HG03108 (cell line): ENCODE results near the gene TSPAN4.

Experiments
- ATAC-seq: cut with Tn5 transposase; IDR thresholded peaks from one replicate; pipeline ENCODE4 v1.9.1; 2021; ENCODE audit warnings: moderate library complexity; ENCODE audit not compliant: unreplicated experiment

TSPAN4 gene

DNA sequence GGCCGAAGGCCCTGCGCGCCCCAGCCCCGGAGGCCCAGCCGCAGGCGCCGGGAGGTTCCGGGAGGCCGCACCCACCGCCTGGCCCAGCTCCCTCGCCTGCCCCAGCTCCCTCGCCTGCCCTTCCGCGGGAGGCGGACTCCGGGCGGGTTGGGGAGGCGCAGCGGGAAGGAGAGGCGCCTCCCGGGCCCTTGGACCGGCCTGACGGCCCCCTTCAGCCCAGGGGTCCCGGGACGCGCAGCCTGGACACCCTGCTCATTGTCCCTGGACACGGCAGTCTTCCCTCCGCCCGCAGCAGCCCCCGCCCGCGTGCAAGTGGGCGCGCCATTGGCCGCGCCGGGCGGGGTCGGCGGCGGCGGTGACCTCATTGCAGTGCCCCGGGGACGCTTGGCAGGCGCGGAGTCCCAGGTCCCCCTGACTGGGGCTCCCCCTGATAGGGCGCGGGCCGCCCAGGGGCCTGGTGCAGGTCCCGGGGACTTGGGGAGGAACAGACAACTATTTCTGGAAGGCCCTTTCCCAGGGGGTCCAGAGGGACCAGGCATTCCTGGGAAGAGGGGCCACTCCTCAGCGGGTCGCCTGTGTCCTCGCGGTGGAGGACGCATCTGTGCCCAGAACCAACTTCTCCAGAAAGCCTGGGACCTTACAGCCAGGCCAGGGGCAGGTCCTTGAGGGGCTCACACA, 9.4 kb upstream of the TSPAN4 start:
- no peak for ATAC-seq

DNA sequence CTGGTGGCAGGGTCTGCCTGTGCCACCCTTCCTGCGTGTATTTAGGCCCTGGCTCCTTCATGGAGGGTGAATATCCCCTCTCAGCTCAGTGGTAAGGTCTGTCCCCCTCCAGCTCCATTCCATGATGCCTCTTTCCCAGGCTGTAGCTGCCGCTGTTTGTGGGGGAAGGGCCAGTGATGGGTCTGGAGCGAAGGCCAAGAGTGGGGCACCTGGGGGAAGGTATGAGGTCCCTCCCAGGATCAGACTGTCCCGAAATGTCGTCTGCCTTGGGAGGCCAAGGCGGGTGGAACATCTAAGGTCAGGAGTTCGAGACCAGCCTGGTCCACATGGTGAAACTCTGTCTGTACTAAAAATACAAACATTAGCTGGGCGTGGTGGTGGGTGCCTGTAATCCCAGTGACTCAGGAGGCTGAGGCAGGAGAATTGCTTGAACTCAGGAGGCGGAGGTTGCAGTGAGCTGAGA, 8.8 kb upstream of the TSPAN4 start:
- ATAC-seq, result no peak

DNA sequence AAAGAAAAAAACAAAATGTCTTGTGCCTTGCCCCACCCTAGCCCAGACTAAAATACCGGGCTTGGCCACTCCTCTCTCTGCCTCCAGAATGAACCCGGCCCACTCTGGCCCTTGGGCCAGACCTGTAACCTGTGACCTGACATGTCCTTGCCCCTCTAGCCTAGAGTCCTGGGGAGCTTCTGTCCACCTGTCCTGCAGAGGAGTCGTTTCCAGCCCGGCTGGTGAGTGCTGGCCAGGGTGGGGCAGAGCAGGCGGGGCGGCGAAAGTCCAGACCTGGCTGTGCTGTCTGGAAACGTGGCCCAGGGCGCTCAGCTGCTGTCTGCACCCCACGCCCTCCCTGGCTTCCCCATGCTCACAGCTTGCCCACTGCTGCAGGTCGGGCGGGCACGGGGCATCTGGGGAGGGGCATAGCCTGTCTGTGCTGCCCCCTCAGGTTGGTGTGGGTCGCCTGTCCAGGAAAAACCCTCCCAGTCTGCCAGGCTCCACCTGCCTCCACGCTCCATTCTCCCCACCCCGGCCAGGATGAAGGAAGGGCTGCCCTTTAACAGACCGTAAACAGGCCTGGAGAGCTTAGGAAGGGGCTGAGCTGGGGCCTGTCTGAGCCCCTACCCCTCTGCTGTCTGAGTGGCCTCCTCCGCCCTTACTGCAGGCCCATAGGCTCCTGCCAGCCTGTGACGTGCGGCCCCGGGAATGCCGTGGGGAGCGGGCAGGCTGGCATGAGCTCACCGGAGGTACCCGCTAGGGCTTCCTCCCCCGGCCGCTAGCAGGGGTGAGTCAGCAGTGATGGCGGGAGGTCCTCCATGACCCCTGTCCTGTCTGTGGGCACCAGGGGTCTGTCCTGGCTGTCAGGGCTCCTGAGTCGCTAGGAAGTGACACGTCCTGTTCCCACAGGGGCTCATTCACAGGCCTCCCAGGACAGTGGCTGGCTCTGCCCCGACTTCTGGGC, 8.0 kb upstream of the TSPAN4 start:
- no peak for ATAC-seq

DNA sequence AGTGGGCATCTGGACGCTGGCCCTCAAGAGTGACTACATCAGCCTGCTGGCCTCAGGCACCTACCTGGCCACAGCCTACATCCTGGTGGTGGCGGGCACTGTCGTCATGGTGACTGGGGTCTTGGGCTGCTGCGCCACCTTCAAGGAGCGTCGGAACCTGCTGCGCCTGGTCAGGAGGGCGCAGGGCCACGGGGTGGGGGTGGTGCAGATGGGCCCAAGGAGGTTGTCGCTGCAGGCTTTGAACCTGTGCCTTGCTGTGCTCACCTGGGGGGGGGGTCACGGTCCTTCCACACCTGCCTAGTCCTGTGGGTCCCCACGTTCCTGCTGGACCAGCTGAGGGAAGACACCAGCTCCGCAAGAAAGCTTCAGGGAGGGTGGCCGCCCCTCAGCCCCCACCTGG, 6.4 kb upstream of the TSPAN4 start:
- no peak for ATAC-seq

DNA sequence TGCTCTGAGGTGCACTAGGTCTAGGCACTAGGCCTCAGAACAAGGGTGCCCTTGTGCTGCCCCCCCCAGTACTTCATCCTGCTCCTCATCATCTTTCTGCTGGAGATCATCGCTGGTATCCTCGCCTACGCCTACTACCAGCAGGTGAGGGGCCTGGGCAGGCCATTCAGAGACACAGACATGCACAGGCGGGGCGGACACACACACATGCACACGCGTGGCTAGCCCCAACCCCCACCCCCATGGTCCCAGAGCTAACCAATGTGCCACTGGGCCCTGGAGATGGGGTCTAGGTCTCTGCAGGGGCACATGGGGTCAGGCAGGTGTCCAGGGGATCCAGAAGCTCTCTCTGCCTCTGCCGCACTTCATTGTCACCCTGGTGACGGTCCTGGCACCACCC, 6.0 kb upstream of the TSPAN4 start:
- ATAC-seq, result no peak

DNA sequence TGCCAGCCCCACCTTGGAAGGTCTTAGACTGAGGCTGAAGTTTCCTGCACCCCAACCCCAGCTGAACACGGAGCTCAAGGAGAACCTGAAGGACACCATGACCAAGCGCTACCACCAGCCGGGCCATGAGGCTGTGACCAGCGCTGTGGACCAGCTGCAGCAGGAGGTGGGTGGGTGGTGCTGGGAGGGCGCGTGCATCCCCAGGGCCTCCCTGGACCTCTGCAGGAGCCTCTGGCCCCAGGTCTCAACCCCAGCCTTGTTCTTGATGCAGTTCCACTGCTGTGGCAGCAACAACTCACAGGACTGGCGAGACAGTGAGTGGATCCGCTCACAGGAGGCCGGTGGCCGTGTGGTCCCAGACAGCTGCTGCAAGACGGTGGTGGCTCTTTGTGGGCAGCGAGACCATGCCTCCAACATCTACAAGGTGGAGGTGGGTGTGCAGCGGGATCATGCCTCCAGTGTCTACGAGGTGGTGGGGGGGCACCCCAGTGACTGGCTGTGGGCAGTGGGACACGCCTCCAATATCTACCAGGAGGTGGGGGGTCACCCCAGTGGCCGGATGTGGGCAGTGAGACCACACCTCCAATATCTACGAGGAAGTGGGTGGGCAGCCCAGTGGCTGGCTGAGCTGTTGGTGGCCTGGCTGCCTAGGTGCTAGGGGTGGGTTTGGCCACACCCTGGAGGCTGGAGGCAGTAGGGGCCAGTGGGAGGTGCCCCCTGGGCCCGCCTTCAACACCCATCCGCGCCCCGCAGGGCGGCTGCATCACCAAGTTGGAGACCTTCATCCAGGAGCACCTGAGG, 5.3 kb upstream of the TSPAN4 start:
- ATAC-seq, result no peak

DNA sequence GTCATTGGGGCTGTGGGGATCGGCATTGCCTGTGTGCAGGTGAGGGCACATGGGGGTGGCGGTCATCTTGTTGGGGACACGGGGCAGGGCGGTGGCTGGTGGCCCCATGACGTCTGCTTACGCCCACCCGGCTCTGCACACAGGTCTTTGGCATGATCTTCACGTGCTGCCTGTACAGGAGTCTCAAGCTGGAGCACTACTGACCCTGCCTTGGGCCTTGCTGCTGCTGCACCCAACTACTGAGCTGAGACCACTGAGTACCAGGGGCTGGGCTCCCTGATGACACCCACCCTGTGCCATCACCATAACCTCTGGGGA, 4.7 kb upstream of the TSPAN4 start:
- no peak for ATAC-seq

DNA sequence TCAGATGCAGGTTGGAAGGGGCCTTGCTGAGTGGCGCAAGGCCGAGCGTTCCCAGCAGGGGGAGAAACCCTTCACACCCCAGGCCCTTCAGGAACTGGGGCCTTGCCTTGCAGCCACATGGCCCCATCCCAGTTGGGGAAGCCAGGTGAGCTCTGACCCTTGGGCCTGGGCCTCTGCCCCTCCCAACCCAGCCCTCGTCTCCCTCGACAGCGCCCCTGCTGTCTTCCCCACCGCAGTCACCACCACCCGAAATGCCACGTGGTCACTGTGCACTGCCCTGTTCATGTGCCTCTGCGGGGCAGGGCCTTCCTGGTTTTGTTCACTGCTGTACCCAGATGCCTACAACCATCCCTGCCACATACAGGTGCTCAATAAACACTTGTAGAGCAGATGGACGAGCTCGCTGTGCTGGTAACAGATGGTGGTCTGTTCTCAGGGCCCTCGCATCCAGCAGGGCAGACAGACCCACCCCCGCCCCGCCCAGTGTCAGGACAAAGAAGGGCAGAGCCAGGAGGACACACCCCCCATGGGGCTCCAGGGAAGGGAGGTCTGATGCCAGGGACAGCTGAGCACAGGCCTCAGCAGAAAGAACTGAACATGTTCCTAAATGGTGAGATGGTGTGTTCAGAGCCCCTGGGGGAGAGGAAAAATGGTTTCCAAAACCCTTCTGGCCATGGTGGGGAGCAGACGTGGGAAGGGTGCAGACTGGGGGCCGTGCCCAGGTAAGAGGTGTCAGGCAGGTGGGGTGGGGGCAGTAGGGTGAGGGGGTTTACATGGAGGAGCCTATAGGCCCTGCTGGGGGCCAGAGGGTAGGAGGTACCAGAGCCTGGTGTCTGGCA, 4.0 kb upstream of the TSPAN4 start:
- no peak for ATAC-seq

DNA sequence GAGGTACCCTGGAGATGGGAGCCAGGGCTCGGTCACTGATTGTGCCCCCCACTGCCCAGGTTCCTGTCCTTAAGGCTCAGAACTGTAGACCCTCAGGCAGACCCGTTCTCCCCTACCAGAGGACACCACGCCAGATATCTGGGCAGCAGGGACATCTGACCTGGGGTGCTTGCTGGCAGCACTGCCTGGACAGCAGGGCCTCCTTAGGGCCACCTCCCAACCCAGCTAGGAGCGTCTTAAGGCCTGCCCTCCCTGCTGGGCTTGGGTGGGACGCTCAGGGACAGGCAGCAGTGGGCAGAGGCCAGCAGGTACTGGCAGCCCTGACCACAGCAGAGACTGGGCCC, 3.4 kb upstream of the TSPAN4 start:
- no peak for ATAC-seq

DNA sequence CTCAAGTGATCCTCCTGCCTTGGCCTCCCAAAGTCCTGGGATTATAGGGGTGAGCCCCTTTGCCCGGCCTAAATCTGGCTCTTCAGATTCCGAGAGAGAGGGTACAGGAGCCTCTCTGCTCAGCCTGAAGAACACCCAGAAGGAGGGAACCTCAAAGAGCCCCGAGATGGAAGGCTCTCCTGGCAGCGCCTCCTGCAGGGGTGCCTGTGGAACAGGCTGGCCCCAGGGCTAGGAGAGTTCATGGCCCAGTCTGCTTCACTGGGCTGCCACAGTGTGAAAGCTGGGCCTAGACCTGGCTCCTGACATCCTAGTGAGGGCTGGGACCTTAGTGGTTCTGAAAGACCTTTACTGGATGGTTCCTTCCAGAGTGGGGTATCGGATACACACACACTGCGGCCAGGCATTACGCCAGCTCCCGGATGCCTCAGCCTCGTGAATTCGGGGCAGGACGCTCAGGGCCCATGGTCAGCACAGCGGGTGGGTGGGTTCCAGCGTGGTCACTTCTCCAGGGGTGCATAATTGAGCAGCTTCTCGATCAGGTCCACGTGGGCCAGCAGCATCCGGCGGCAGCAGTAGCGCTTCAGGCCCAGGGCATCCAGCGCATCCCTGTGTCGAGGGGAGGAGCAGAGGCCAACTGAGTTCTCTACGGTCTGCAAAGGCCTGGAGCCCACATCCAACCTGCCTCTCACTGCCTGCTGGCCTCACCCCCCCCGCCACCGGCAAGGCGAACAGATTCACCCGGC, 2.6 kb upstream of the TSPAN4 start:
- ATAC-seq, result no peak

DNA sequence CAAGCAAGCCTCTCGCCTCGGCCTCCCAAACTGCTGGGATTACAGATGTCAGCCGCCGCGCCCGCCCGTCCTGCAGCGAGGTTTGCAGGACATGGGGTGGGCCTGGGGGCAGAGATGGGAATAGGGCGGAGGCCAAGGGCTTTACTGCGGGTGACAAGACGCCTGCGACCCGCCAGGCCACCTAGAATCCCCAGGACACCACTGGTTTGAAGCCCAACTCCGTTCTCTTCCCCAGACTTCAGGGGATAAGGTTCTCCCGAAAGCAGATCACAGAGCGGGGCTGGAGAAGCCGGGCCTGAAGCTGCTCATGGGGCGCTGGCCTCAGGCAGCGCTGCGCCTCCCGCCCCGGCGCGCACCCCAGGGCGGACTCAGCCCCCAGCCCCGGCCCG, 677 bp upstream of the TSPAN4 start:
- peak; percentile 18 for ATAC-seq

DNA sequence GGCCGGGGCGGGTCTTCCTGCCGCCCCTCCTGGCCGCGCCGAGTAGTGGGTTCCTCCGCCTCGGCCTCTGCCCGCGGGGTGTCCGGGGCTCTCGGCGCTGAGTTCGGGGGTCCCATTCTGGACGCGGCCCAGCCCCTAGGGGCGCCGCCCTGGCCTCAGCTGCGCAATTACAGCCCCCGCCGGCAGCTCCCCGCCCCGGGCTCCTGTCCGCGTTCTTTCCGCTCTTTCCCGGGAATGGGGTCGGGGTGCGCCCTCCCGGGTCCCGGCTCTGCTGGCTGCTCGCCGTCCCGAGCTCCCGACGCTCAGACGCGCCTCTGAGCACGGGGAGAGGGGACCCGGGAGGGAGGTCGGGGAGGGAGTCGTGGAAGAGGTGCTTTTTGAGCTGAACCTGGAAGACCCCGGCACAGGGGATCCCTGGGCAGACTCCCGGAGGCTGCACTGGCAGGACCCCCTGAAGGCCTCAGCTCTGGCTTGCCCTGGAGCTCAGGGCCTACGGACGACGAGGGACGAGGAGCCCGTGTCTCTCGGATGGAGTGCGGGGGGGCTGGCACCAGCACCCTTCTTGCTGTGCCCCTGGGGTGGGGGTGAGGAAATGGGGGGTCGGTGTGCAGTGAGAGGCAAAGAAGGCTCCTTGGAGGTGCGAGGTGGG, 558 bp downstream of the TSPAN4 start:
- ATAC-seq, result no peak

DNA sequence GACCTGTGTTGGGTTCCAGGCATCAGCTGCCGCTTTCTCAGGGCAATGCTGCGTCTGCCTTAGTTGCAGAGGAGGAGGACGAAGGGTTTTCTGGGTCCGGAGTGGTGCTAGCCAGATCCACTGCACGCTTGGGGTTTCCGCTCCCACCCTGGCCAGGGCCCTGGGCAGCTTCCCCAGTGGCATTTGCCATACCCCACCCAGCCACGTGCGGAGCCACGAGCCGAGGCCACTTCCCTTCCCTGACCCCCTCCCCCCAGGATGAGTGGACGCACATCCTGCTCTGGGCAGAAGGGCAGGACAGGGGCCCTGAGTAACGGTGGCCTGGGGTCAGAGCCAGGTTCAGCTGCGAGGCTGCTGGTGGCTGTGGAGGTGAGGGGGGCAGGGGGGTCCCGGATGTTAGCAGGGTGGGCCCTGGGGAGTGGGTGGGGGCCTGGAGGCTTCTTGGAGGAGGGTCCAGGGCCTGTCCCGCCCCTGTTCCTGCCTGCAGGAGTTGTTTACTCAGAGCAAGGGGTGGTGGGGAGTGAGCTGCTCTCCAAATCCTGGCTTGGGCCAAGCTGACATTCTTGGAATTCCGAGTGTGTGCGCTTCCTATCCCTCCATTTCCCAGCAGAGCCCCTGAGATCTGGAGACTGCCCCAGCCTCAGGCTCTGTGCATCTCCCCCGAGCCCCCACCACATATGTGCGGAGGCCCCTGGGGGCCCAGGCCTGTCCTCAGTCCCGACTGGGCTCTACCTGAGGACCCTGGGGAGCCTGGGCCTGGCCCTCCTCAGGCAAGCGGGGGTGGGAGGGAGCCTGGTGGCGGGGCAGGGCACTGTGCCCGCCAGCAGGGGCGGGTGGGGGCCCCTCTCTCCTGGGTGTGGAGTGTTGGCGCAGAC, 1.4 kb downstream of the TSPAN4 start:
- no peak for ATAC-seq

DNA sequence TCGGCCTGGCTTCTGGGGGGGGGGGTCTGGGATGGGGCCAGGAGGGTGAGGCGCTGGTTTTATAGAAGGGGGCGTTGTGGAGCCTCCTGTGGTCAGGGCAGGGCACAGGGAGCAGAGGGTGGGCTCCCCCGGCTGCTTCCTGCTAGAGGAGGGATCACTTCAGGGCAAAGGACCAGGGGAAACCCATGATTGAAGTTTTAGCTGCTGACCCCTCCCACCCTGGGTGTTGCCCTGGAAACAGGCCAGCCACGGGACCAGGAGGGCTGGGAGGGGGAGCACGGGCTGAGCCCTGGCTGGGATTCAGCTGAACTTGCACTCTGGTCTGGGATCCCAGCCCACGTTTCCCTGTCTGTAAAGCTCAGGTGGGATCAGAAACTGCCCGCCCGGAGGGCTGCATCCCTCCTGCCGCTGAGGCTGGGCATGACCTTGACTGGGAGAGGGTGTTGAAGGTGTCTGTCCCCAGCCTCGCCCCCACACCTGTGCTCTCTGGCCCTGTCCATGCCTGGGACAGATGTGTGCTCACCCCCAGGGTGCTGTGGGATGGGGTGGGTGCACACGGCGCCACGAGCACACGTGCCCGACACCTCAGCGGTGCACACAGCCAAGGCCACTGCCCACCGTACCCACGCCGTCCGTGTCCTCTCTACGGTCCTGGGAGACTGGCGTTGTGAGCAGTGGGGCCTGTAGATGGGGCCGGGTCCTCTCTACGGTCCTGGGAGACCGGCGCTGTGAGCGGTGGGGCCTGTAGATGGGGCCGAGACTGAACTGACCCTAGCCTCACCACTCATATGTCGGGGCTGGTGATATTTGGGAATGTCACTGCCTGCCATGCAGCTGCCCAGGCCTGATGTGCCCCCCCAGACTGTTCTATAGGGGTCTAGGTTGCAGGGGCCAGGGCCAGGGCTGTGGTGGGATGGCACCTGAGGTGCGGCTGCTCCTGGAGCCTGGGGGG, 2.3 kb downstream of the TSPAN4 start:
- ATAC-seq, result no peak

DNA sequence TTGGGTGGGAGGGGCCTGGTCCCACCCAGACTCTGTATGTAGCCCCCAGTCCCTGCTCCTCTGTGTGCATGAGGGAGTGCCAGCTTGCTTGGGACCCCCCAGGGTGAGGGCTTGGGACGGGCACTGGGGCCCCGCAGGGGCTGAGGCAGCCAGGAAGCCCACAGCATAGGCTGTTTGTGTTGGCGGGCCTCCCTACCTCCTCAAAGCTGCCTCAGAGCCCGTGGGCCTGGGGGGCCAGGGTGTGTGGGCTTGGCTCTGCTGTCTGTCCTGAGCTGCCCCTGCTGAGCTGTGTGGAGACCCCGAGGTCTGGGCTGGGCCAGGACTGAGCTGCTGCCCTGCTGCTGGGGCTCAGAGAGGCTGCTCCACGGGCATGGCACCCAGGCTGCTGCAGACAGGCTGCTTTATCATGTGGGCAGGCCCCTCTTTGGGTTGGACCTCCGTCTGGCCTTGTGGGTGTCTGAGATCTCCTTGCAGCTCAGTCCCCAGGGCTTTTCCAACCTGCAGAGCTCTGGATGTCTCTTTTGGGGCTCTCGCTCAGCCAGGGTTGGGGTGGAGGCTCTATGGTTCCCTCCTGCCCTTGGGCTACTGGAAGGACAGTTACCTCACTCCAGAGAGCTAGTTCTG, 3.3 kb downstream of the TSPAN4 start:
- ATAC-seq, result no peak

DNA sequence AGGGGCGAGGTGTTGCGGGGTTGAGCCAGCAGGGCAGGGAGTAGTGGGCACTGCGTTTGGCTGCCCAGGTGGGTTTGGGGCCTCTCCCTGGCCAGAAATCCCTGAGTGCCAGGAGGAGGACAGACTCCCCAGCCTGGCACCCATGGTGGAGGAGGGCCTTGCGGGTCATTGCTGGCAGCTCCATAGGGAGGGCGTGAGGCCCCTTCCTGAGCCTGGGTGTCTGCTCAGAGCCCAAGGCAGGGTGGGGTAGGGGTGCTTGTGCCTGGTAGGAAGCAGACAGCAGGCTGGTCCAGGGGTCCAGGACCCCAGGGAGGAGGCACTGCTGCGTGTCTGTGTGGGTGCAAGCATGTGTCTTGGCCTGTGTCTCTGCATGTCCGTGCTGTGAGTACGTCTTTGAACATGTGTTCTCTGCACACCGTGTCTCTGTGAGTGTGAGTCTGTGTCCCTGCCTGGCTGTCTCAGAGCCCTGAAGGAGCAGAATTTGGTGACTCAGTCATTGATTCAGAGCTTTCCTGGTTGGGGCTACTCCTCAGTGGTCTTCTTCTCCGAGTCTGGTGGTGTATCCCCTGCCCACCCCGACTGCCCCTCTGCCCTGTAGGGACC, 3.9 kb downstream of the TSPAN4 start:
- ATAC-seq, result no peak

DNA sequence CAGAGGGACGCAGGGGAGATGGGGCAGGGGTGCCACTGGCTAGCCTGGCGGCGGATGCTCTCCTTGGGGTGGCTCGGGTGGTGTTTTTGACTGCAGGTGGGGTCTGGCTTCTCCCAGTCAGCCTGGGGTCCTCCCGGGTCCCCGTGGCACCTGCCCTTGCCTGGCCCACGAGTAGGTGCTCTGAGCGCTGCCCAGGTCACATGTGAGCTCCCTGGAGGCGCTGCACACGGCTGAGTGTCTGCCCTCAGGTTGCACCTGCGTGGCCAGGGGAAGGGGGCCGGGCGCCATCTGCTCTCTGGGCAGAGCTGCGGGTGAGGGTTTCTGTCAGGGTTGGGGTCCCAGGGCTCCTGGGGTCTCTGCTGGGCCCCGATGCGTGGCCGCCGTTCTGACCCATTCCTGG, 5.2 kb downstream of the TSPAN4 start:
- ATAC-seq, result no peak
